ENCODE measurements around the gene ERGIC1.

Gene ERGIC1

DNA sequence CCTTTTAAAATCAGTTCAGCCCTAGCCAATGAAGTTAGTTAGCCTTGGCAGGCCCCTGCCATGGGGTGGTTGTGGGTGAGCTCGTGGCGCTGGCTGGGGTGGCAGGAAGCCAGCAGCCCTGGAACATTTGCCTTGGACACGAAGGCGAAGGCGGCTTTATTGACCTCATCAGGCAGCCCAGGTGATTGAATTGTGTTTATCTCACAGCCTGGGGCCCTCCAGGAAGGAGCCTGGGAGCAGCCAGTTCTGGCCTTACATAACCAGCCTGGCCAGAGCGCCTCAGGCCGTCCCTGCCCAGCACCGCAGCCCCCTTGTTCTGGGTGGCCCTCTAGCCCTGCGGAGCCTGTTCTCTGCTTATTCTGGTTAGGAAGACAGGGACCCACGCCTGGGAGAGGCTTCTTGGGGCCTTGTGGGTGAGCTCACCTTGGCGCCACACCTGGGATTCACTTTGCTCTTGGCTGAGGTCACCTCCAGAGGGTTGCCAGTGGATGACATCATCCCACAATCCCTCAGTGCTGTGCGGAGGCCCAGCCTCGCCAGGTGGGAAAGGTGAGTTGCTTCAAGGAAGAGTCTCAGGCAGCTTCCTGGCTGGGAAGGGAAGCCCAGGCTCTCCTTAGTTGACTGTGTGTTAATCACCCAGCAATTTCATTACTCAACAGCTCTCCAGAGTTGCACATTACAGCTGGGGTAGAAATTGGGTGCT, 70.7 kb downstream of the ERGIC1 start:
- no peak for DNase-seq

DNA sequence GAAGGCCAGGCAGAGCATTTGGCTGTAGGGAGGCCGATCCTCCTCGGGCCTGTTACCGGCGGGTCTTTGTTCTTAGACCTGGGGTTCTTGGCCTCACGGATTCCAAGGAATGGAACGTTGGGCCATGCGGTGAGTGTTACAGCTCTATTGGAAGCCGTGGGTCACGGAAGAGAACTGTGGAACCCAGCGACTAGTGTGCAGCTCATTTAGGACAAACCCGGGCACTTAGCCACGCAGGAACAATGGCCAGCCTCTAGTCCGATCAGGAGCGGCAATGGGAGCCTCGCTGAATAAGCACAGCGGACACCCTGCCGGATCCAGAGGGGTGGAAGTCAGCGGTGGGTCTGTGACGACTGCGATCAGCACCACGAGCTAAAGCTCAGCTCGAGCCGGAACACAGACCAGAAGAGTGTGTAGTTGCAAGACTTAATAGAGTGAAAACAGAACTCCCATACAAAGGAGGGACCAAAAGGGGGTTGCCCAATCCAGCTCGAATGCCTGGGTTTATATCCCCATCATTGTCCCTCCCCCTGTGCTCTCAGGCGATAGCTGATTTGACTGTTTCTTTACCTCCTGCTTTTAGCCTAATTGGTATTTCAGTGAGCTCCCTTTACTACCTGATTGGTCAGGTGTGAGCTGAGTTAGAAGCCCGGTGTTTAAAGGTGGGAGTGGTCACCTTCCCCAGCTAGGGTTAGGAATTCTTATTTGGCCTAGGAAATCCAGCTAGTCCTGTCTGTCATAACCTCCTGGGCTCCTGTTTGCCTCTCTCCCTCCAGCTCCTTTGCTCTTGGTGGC, 71.5 kb downstream of the ERGIC1 start:
- DNase-seq, result no peak

DNA sequence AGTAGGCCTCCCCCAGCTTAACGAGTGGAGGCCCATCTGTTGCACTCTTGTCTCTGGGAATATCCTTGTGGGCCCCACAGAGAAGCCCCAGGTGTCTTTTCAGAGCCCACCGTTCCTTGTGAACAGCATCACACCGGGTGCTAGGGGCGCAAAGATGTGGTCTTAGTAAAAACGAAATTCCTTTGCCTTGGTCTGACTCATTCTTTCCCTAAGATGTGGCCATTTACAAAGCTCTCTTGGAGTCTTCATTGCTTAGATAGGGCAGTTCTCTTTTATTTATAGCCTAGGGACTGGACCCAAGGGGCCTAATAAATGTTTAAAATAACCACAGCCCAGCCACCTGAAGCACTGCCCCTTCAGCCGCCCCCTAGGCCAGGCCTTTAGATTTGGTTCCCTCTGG, 72.4 kb downstream of the ERGIC1 start:
- DNase-seq, result no peak

DNA sequence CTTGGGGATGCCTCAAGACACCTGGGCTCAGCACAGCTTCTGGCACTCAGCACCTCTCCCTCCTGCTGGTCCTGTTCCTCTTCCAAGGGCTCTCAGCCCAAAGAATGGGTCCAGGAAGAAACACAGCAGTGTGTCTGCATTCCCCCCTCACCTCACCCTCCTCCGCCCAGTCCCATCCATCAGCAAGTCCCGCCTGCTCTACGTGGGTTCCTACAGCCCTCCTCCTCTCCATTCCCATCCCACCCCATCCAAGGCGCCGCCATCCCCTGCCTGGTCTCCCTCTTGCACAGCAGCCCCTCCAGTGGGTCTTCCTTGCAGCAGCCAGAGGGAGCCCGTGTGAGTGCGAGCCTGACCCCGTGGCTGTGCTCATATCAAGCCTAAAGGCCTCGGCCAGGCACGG, 72.8 kb downstream of the ERGIC1 start:
- DNase-seq, result no peak

DNA sequence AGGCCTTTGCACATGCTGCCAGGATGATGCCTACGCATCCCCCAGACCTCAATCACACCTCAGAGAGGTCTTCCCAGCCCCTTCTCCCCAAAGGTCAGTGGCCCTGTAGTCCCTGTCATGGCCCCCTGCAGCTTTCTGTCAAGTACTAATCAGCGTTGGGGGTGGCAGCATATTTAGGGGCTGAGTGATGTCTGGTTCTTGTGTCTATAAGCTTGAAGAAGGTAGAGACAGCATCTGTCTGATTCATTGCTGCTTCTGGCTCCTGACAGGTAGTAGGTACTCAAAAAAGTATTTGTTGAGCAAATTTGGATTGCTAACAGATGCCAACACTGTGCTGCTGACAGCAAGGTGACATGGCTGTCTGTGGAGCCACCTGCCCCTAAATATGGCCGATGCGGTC, 73.6 kb downstream of the ERGIC1 start:
- no peak for DNase-seq

DNA sequence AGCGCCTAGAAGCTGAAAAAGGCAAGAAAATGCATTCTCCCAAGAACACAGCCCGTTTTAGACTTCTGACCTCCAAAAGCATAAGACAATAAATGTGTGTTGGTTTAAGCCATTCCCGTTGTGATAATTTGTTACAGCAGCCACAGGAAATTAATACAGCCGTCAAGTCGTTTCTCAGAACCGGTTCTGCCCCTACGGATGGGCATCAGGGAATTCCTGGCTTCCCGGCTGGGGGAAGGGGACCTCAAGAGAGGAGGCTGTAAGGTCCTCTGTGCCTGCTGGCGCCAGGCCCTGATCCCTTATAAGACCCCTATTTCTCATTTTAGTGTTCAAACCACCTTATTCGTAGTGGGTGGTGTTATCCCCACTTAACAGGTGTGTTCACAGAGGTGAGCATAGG, 74.6 kb downstream of the ERGIC1 start:
- no peak for DNase-seq

DNA sequence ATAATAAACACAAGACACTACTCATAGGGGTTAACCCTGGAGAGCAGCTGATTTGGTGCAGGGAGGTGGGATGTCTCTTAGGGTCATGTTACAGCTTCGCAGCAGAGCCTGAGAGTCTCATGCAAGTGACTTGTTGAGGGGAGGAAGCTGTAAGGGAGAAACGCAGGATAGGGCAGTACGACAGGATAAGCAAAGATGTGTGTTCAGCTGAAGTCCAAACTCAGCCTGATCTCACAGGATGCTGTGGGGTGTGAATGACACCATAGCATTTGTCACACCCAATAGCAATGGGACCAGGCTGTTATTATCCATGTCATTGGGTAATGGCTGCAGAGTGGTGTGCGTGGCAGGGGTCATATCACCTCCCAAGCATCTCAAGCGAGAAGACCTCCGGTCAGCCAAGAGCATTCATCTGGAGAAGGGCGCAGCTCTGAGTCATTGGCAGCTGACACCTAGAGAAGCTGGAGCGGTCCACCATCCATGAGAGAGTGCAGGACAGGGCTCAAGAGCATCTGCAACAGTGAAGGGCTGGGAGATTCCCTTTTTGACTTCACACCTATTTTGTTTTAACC, 76.0 kb downstream of the ERGIC1 start:
- DNase-seq, result no peak

DNA sequence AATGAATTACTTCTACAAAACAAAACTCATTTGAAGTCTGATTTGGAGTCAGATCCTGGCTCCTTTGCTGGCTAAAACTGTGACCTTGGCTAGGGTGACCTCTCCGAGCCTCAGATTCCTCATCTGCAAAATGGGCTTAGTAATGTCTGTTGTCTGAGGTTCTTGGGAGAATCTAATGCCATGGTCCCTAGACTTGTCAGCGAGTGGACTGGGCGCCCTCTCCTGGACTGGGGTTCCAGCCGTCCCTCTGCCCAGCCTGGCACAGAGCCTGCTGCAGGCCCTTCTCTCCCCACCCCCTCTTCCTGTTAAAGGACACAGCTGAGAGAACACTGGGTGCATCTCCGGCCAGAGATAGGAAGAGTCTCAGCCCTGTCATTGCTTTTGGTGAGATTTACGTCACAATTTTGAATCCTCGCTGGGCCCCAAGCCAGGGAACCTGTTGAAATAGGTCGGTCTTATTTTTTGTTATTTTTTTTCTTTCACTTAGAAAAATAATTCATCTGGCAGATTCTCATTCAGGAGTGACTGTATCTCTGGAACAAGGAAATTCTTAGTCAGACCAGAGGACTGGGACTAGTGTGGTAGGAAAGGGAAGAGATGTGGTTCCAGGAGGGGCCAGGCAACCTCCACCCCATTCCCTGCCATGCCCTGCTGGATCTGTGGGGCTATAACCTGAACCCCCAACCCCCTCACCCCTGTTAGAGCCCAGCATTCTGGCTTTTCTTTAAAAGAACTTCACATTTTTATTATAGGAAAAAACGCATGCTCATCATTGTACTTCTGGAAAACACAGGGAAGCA, 77.0 kb downstream of the ERGIC1 start:
- no peak for DNase-seq

DNA sequence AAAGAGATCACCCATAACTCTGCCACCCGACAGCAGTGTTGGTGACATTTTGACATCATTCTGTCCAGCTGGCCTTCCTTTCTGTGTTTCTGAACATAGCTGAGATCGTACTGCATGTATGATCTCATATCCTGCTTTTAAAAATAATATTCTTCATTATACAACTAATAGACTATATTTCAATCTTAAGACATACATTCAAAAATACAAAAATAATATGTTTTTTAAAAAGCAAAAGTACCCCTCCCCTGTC, 77.5 kb downstream of the ERGIC1 start:
- DNase-seq, result no peak

DNA sequence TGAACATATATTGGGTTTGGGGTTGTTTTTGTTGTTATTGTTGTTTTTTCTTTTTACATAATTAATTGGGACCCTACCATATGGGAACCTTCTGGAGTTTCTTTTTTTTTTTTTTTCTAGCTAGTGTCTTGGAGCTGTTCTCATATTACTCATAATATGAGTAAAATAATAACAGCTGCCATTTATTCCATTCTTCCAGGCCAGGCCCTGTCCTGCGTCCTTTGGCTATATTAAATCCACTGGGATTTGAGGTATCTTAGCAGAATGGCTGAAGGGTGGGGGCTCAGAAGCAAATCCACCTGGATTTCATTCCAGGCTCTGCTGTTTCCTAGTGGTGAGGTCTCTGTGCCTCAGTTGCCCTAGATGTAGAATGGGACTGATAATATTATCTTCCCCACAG, 77.9 kb downstream of the ERGIC1 start:
- no peak for DNase-seq

DNA sequence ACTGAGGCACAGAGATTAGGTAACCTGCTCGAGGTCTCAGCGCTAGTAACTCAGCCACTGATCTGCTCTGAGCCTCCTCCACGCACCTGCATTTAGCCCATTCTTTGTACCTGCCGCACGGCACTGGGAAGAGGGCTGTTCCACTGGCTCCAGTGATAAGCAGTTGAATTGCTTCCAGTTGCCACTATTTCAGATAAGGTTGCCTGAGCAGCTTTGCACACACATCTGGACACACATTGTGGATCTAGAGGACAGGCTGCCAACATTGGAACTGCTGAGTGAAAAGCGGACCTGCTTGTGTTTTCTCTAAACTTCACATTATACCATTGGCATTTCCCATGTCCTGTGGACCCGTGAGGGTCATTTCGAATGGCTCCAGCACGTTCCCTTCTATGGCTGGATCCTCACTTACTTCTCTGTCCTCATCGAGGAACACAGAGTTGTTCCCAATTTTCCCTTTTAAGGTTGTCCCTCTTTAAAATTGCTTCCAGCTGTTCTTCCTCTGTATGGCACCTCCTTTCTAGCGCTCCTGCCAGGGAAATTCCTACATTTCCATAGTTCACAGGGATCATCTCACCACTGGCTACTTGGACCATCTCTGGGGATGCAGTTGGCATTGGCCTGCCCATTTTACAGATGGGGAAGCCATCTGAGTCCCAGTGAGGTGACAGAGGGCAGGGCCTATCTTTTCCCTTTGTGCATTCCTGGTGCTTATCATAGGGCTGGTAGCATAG, 79.2 kb downstream of the ERGIC1 start:
- DNase-seq, result no peak

DNA sequence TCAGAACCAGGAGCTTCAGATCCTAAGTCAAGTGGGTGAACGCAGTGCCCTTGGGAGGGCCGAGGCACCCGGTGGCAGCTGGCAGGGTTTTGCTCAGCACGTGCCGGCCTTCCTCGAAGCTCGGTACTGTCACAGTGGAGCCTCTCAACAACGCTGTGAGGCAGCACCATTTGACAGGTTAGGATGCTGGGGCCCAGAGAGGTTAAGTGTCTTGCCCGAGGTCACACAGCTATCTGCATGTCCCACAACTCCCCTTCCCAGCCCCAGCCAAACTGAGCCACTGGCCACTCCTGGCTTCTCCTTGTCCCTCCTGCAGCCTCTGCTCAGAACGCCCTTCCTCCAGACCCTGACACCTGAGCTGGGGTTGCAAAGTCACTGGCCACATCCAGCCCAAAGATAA, 81.5 kb downstream of the ERGIC1 start:
- no peak for DNase-seq

DNA sequence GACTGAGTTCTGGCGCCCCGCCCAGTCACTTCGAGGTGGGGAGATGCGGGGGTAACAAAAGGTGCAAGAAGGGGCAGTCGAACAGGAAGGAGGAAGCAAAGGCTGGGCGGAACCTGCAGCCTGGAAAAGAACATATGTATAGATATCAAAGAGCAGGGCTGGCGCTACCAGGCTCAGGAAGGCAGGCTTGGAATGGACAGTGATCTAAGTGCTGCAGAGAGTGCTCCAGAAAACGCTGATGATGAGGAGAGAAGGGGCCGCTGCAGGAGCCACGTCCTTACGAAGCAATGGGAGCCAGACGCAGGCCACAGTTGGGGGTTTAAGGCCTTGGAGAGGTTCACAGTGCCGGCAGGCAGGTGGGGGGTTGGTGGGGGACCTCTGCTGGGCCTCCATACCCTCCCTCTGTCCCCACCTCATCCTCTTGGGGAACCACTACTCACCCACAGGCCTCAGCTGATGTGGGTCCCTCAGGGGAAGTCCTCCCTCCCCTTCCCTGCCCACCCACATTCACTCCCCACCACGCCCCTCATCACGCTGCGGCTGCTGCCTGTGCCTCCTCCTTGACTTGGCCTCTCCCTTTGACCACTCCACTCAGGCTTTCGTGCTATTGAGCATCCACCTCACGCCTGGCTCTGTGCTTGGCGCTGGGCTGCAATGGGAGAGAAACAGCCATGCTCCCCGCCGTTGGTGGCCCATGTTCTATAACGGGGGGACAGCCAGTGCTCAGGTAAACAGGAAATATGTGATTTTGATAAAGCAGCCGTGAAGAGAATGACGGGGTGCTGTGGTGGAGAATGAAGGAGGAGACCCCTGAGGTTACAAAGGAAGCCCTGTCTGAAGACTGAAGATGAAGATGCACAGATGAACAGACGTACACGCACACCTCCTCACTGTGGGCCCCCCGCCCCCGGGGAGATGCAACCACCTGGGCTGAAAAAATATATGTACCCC, 84.6 kb downstream of the ERGIC1 start:
- DNase-seq, result no peak

DNA sequence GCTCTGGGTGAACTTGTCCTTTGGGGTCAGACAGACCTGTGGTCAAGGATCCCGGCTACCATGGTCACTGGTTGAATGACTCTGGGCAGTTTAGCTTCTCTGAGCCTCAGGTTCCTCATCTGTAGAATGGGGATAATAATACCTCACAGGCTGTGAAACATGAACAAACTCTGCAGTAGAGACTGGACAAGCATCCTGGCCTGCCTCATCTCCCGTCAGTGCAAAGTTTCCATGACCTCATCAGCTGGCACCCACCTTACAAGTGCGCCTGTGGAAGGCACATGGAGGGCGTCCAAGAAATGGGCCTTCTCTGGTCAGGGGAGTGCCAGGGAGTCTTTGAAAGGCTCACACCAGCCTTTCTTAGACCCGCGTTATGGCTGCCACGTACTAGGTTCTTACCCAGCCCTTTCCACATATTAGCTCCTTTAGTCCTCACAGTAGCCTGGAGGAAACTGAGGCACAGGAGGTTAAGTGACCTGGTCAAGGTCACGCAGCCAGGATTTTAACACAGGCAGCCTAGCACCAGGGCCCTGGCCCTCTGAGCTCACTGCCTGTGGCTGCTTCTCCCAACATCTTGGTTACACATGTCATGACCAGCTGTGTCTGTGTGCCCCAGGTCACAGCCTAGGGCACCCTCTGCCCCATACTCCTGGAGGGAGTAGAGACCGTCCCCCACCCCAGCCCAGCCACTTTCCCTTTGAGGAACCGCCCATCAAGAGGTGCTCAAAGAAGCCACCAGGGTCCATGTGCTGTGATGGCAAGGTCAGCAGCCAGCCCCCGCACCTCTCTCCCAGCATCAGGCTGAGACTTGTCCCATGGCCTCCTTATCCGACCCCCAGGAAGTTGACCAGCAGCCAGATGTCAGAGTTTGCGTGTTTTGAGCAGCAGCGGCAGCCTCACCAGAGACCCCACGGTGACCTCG, 85.7 kb downstream of the ERGIC1 start:
- DNase-seq, result no peak

DNA sequence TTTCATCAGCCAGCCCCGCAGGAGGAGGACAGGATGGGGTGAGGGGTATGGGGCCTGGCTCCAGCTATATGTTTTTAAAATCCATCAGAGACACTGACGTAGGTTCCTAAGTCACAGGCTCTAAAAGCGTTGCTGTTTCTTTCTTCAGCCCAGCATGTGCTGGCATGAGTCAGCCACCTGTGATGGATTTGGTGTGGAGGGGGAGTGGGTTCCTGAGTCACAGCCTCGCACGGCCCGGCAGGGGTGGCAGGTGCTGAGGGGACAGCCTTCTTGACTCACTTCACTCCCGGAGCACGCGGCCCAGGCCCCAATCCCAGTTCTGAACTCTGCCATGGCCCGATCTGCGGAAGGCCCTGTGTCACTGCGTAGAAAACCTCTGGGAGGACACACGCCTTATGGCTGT, 86.4 kb downstream of the ERGIC1 start:
- DNase-seq, result no peak

DNA sequence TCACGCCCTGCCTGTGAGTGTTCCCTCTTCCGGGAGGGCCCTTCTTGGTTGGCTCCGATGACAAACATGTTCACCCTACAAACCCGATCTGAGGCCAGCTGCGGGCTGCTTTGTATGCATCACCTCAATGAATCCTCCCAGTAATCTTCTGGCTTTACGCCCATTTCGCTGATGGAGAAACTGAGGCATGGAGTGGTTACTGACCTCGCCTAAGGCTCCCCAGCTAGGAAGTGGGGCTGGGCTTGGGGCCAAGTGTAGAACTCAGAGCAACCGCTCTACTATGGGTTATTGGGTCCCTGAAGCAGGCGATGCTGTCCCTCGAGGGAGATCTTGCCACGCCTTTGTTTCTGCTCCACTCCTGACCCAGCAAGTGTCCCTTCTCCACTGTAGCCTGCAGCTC, 86.9 kb downstream of the ERGIC1 start:
- no peak for DNase-seq

DNA sequence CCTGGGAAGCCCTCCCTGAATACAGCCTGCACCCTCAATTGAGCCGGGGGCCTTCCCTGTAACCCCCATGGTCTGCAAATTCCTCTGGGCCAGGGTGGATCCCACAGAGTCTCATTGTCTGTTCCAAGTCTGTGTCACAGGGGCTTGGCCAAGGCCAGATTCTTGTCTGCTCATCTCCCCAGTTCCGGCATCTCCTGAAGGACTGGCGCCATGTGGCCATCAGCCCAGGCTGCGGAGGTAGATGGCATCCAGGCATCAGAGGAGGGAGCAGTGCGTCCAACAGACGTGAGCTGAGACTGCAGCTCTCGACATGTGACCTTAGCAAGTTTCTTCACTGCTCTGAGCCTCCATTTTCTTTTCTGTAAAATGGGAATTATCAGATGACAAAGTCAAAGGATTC, 87.9 kb downstream of the ERGIC1 start:
- DNase-seq, result no peak

DNA sequence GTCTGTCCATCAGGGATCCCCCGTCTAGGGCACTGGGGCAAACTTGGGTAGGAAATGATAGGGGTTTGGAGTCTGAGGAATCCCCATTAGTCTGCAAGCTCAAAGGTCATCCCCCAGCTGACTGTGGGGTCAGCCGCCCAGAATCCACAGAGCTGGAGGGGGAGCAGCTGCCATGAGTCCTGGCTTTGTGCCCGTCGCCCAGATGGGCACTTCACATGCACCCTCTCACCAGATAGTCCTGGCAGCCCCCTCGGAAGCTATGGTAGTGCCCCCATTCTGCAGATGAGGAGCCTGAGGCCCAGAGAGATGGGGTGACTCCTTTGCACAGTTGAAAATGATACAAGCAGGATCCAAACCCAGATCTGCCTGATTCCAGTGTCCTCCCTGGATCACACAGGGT, 89.5 kb downstream of the ERGIC1 start:
- DNase-seq, result no peak

DNA sequence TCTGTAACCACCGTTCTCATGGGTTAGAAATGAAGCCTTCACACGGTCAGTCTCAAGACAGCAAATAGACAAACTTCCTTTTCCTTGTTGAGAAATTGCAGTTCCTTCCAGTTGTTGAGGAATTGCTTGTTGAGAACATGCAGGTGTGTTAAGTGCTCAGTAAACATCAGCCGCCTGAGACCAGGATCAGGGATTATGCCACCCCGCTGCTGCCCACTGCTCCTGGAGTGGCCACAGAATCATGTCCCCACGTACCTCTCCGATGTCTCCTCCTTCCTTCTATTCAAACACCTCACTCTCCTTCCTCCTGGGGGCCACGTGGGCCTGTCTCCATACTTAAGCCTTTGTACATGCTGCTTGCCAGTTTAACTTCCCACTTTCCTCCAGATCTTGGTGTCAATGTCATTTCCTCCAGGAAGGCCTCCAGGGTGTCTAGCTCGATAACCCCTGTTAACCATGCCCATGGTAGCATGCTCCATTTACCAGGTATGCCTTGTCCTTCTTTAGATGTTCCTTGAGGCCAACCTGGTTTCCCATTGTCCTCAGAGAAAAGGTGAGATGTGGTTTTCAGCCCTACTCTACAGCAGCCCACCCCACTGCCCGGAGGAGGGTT, 91.4 kb downstream of the ERGIC1 start:
- no peak for DNase-seq

DNA sequence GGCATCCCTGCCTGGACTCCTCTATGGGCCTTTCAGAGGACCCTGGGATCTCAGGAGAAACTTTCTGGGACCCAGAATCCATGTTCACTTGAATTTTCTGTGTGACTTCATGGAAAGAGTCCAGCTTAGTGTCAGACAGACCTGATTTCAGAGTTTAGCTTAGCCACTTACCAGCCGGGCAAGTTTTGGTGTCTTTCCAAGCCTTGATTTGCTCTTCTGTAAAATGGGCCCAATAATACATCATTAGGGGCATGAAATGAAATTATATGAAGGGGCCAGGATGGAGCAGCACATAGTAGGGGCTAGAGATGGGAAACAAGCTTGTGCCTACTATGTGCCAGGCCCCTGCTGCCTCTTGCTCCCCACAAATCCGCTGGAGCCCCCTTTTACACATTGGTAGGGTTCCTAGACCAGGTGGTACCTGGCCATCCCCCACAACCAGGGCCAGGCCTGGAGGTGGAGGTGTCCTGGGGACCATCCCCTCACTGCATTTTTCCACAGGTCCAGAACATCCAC, 92.0 kb downstream of the ERGIC1 start:
- no peak for DNase-seq

All from activated CD4-positive, alpha-beta T cell treated with anti-CD3 and anti-CD28 coated beads for 1 hour (primary cell).